Activated CD4-positive, CD25-positive, alpha-beta regulatory T cell treated with anti-CD3 and anti-CD28 coated beads, Interleukin-2, amount 50 U/mL, for 16 hours (primary cell): ENCODE data around the gene SMNDC1.

Experiments used
- DNase-seq: peaks from one replicate; pipeline ENCODE4 v3.0.0-alpha.2; 2020; ENCODE audit warnings: low read depth, low spot score

The SMNDC1 gene

DNA sequence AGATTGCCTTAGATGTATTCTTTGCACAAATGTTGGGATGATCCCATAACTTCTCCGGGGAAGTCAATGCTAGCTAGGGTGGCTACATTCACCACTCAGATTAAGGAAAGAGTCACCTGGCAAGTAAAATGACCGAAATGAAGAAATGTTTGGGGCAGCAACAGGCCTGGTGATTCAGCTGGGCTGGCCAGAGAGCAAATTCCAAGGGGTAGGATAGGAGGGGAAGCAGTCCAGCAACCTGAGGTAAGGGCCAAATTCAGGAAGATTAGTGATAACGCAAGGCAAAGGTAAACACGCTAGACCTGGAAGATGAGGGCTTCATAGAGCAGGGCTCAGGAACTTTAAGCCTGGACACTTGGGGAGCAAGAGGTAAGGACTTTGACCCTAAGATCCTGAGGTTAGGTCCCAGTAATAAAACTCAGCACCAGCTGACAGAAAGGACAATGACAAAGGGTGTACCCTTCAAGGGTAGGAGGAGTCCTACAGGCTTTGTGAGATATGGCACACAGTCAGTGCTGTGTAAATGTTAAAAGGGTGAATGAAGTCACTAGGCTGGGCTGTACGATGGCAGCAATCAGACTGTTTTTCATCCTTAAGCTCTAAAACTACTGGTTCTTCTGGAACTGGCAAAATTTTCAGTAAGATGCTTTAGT lies 22.7 kb upstream of the SMNDC1 start:
- DNase-seq: no peak

GRCh38 chr10:110326351-110327032 lies 21.8 kb upstream of the SMNDC1 start:
- no peak for DNase-seq

GRCh38 chr10:110324805-110325280 lies 20.1 kb upstream of the SMNDC1 start:
- DNase-seq: no peak

GRCh38 chr10:110324201-110324804 lies 19.6 kb upstream of the SMNDC1 start:
- DNase-seq: no peak

- DNase-seq: no peak
Measured at GRCh38 chr10:110323503-110323902, 18.8 kb upstream of the SMNDC1 start.

DNA sequence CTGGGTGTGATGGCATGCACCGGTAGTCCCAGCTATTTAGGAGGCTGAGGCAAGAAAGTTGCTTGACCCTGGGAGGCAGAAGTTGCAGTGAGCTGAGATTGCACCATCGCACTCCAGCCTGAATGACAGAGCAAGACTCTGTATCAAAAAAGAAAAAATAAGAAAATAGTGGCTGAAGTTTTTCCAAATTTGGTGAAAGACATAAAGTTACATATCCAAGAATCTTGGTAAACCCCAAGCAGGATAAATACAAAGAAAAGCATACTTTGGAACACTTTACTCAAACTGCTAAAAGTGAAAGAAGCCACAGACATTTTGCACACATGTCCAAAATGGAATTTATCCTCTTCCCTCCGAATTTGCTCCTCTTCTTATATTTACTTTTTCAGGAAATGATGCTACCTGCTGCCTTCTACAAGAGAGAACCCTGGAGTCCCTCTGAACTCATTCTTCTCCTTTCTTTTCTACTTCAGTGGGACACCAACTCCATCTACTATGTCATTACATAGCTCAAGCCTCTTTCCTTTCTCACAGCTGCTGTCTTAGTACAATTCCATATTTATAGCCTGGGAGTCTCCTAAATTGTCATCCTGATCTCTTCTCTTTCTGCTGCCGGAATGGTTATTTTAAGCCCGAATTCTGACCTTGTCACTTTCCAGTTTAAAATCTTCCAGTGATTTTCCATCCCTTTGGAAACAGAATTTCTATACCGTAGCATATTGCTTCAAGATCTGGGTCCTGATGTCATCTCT lies 17.3 kb upstream of the SMNDC1 start:
- no peak for DNase-seq

GRCh38 chr10:110317866-110318850 lies 13.4 kb upstream of the SMNDC1 start:
- DNase-seq: no peak

DNA sequence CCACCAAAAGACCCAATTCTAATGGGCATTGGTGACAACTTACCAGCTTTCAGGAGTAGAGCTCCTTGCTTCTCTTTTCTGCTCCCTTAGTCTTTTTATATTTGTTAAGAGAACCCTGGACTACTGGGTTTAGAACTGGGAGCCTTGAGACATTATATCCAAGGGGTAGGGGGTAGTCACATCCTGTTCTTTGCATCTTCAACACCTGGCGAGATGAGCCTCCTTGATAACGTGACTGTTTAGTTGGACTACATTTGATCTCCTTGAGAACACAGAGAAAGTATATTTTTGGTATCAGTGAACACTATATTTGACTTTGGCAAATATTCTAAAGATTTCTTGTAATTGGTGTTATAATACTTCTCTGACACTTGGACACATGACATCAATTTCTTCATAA lies 9.0 kb upstream of the SMNDC1 start:
- no peak for DNase-seq

- DNase-seq: no peak
Measured at GRCh38 chr10:110312206-110312605, 7.5 kb upstream of the SMNDC1 start.

DNA sequence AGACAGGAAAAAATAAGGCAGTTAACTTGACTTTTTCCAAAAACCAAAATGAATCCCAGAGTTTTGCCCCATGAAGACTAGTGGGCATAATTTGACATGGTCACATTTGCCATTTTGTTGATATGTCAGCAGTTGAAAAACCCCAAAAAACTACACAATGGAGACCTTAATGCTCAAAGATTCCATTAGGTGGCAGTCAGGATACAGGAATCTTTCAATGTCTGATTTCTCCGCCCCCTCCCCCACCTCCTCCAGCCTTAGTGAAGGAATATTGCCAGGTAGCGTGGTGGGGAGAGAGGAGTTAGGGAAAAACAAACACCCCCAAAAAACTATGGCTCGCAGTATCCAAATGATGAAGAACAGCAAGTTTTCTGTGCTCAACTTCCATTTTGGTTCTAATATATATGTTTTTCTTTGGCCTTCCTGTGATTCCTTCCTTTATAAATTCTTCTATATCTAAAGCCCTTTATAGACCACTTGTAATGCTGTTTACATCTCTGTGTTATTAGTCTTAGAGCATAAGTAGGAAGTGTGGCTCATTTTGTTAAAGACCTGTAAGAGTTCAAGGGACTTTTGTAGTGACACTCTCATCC lies 6.7 kb upstream of the SMNDC1 start:
- DNase-seq: no peak

DNA sequence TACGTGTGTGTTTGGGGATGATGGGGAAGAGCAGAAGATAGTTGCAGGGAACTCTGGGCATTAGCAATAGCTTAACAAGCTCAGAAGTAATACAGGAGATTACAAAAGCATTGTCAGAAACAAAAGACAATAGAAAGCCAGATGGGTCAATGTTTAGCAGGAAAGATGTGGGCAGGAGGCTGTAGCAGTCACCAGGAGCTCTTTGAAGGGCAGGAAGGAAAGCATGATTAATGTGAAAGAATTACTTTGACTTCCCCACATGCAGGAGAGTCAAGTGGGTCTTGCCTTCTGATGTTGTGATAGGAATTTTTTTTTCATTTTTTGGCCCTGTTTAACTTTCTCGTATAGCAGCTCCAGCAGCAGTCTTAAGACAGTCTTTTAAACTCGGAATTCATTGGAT lies 6.0 kb upstream of the SMNDC1 start:
- no peak for DNase-seq

GRCh38 chr10:110307805-110308204 lies 3.1 kb upstream of the SMNDC1 start:
- DNase-seq: no peak

DNA sequence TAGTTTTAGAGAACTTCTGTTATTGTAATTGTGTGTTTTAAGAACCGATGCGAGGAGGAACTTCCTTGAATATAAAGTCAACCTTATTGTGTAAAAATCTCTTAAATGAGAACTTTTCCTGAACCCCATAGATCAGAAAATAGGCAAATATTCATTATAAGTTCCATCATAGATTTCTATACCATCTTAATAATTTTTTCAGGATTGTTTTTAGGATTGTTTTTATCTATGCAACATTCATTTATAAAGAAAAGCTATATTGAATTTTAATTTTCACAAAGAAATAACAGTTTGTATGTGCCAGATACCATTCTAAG lies 1.7 kb upstream of the SMNDC1 start:
- DNase-seq: no peak

DNA sequence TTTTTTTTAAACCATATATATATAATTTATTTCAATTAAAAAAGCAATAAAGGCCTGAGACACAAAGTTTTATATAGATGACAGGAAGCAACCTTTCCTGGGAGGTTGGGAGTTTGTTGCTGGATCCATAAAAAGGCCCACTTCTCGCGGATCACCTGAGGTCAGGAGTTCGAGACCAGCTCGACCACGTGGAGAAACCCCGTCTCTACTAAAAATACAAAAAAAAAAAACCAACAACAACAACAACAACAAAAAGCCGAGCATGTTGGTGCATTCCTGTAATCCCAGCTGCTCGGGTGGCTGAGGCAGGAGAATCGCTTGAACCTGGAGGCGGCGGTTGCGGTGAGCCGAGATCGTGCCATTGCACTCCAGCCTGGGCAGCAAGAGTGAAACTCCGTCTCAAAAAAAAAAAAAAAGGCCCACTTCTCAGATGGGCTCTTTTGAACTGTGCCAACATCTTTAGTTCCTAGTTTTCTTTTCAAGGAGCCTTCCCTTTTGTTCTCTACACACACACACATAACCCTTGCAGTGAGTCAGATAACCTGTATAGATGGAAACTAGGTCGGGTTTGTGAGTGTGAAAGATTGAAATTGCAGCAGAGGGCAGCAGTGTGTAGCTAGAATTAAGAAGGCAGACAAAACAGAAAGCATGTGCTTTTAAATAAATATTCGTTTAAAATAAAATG lies 1.2 kb upstream of the SMNDC1 start:
- DNase-seq: peak; percentile 38

GRCh38 chr10:110304394-110304779 lies 333 bp downstream of the SMNDC1 start:
- no peak for DNase-seq

GRCh38 chr10:110303681-110304080 lies 1.0 kb downstream of the SMNDC1 start:
- no peak for DNase-seq

GRCh38 chr10:110300486-110300986 lies 4.2 kb downstream of the SMNDC1 start:
- DNase-seq: no peak

DNA sequence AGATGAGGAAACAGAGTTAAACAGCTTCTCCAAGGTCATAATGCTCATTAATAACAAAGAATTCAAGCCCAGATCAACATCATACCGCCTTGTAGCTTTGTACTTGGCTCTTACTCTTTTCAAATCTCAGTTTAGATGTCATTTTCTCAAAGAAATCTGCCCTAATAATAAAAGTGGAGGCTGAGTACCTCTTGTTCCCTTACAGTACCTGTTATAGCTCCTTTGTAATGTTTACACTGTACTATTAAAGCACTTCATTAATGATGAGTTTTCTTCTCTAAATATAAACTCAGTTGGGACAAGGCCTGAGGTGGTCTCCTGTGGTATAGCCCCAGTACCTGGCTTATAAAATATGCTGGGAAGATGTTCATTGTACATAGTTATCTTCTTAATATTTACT lies 7.8 kb downstream of the SMNDC1 start:
- no peak for DNase-seq

- no peak for DNase-seq
Measured at GRCh38 chr10:110286841-110287240, 17.9 kb downstream of the SMNDC1 start.

DNA sequence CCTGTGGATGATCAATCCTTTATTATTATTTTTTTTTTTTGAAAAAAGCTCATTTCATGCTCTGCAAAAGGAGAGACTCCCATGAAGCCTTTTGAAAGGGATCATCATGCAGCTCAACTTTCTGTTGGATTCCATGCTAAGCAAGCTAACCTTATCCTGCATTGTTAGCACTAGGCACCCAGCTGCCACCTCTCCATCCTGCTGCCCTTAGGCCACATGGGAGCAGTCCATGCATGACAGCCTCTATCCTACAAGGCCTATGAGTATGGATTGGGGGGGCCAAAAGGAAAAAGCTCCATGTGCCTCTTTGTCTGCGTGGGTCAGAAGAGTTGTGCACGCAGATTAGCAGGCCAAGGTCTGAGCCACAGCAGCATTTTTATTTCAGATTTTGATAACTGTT lies 19.2 kb downstream of the SMNDC1 start:
- DNase-seq: no peak
